ENCODE results near the gene VPS13D. TPM values are rescaled to one million over a fixed set of nuclear protein-coding genes. Genes with fewer than 3 reads are reported as not detected.

The VPS13D gene
- total and polyA plus RNA-seq, 2 donors: 27.2 to 59.4 TPM

GRCh38 chr1:12430525-12430924 lies 200.7 kb downstream of the VPS13D start:
- WGBS: 69% methylated on average over 4 of the region's 4 CpGs
- no peaks in the 10 kb centered on the region for H3K4me1 ChIP-seq (ENCODE audit: insufficient read depth)
- DNase-seq (ENCODE audit: extremely low spot score): no peak
- no peak overlapping the region for H3K4me3 ChIP-seq (ENCODE audit: low read depth, low read length)
- H3K36me3 ChIP-seq (ENCODE audit: insufficient read depth): no peaks in the 10 kb centered on the region
- no peak overlapping the region for H3K27ac ChIP-seq (ENCODE audit: low read depth)

DNA sequence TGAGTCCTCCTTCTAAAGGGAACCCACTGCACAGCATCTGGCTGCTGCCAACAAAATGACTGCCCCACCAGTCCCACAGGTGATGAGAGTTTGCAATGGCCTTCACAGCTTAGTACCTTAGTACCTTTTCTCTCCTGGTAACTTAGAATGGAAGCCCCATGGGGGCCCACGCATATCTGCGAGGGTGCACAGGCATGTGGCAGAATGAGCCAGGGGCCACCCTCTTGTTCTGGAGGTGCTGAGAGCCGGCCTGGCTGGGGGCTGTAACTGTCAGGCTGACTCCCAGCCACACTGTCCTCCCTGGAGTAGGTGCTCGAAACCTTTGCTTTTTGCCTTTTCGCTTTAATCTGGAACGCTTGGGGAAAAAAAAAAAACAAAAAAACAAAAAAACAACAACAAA lies 203.1 kb downstream of the VPS13D start:
- H3K27ac ChIP-seq (ENCODE audit: low read depth): peak overlapping the region; percentile 48
- 79% methylated on average over 6 of the region's 6 CpGs for WGBS
- peaks cover 2% of the 10 kb centered on the region for H3K4me1 ChIP-seq (ENCODE audit: insufficient read depth)
- DNase-seq (ENCODE audit: extremely low spot score): no peak
- no peaks in the 10 kb centered on the region for H3K36me3 ChIP-seq (ENCODE audit: insufficient read depth)
- H3K4me3 ChIP-seq (ENCODE audit: low read depth, low read length): no peak overlapping the region

GRCh38 chr1:12433323-12434053 lies 203.7 kb downstream of the VPS13D start:
- Histone ChIP-seq H3K4me3 (ENCODE audit: low read depth, low read length) (no peak overlapping the region), H3K36me3 (ENCODE audit: insufficient read depth) (no peaks in the 10 kb centered on the region), H3K4me1 (ENCODE audit: insufficient read depth) (peaks cover 2% of the 10 kb centered on the region), H3K27ac (ENCODE audit: low read depth) (peak overlapping the region; percentile 68)
- 29% methylated on average over 12 of the region's 12 CpGs for WGBS
- no peak for DNase-seq (ENCODE audit: extremely low spot score)

- no peak for DNase-seq (ENCODE audit: extremely low spot score)
- 66% methylated on average over 5 of the region's 5 CpGs for WGBS
- H3K4me1 ChIP-seq (ENCODE audit: insufficient read depth): peaks cover 2% of the 10 kb centered on the region
- no peak overlapping the region for H3K27ac ChIP-seq (ENCODE audit: low read depth)
- H3K4me3 ChIP-seq (ENCODE audit: low read depth, low read length): no peak overlapping the region
- no peaks in the 10 kb centered on the region for H3K36me3 ChIP-seq (ENCODE audit: insufficient read depth)
Observed at GRCh38 chr1:12434174-12434573, 204.3 kb downstream of the VPS13D start.

- no peak overlapping the region for H3K27ac ChIP-seq (ENCODE audit: low read depth)
- 86% methylated on average over 2 of the region's 2 CpGs for WGBS
Observed at GRCh38 chr1:12434686-12435085, 204.9 kb downstream of the VPS13D start.

DNA sequence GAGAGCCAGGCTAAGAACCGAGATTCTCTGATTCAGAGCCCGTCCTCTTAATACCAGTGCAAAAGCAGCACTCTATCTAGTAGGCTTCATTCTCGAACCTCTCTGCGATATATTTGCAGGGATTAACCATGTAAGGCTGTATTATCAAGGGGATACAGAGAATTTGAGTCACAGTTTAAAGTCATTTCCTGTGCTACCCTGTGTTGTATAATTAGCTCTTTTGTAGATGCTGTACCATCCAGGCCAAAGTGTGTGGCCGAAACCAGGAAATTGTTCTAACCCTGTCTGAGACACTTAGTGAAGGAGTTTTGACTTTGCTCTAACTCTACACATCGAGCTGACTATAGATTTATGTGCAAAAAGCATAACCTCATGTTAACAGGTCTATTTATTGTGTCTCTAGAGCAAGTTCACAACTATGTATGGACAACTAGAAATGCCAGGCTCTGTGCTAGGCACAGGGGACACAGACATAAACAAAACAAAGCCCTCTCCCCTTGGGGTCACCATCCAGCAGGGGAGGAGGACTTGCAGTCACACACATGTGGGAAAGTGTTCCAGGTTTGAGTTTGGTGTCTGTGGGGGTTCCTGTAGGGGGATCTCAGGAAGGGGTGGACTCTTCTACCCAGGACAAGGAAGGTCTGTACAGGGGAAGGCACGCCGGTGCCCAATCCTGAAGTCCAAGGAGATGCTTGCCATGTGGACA lies 206.0 kb downstream of the VPS13D start:
- DNase-seq (ENCODE audit: extremely low spot score): no peak
- Histone ChIP-seq H3K27ac (ENCODE audit: low read depth) (peak overlapping the region; percentile 44), H3K36me3 (ENCODE audit: insufficient read depth) (no peaks in the 10 kb centered on the region), H3K4me3 (ENCODE audit: low read depth, low read length) (no peak overlapping the region), H3K4me1 (ENCODE audit: insufficient read depth) (peaks cover 2% of the 10 kb centered on the region)
- WGBS: 68% methylated on average over 8 of the region's 8 CpGs

More at GRCh38 chr1:12434686-12435085, 204.9 kb downstream of the VPS13D start:
- no peaks in the 10 kb centered on the region for H3K36me3 ChIP-seq (ENCODE audit: insufficient read depth)
- no peak for DNase-seq (ENCODE audit: extremely low spot score)
- peaks cover 2% of the 10 kb centered on the region for H3K4me1 ChIP-seq (ENCODE audit: insufficient read depth)
- no peak overlapping the region for H3K4me3 ChIP-seq (ENCODE audit: low read depth, low read length)

DNA sequence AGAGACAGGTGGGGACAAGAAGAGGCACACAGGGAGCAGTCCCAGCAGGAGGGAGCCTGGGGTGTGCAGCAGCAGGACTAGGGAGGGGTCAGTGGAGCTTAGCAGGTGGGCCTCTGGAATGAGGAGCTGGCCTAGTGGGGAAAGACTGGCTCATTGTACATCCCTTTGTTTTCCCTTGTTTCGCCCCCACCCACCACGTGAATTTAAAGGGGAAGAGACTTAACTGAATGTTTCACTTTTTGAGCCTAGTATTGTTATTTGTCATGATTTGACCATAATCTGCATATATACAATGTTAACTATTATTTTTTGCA lies 206.5 kb downstream of the VPS13D start:
- no peak for DNase-seq (ENCODE audit: extremely low spot score)
- peaks cover 2% of the 10 kb centered on the region for H3K4me1 ChIP-seq (ENCODE audit: insufficient read depth)
- H3K36me3 ChIP-seq (ENCODE audit: insufficient read depth): no peaks in the 10 kb centered on the region
- peak overlapping the region; percentile 28 for H3K27ac ChIP-seq (ENCODE audit: low read depth)
- no peak overlapping the region for H3K4me3 ChIP-seq (ENCODE audit: low read depth, low read length)
- 85% methylated on average over 2 of the region's 2 CpGs for WGBS

DNA sequence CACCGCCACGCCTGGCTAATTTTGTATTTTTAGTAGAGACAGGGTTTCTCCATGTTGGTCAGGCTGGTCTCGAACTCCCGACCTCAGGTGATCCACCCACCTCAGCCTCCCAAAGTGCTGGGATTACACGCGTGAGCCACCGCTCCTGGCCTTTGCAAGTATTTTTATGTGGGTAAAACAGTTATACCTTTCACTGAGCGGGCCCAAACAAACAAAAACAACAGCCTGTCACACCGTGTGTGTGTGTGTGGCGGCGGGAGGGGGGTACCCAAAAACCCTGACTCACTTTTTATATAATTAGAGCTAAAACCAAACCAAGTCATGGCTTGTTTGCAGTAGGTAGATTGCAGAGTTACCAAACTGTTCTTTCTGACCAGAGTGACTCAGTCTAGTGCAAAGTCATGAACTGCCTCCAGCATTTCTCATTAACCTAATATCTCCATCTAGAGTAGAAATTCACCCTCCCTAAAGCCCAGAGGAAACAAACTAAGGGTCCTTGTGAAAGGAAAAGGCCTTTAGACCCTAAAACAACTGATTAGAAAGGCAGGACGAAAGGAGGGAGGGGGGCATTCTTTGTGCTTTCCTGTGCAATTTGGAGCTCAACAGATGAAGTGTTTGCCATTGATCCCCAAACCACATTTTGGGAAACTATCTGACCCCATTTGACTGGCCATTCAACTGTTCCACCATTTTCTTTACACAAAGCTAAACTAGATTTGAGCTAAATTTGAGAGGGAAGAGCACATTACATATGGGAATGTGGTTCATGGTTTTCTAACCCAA lies 207.2 kb downstream of the VPS13D start:
- H3K4me3 ChIP-seq (ENCODE audit: low read depth, low read length): no peak overlapping the region
- peaks cover 2% of the 10 kb centered on the region for H3K4me1 ChIP-seq (ENCODE audit: insufficient read depth)
- H3K27ac ChIP-seq (ENCODE audit: low read depth): peak overlapping the region; percentile 3
- 92% methylated on average over 12 of the region's 12 CpGs for WGBS
- no peak for DNase-seq (ENCODE audit: extremely low spot score)
- no peaks in the 10 kb centered on the region for H3K36me3 ChIP-seq (ENCODE audit: insufficient read depth)

DNA sequence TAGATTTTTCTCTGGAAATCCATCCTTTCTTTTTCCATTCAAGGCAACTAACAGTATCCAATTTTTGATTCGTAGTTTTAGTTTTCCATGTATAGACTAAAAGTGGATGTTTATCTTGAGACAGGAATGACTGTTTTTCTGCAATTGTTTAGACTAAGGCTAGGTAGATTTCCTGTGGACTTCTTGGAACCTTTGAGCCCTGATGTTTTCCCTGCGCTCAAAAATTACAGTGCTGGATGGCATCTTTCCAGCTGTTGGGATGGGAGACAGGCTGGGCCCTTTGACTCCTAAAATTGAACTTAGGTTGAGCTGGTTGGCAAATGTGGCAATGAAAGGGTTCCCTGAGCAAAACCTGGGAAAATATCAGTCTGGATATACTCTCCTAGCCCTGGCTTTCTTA lies 207.8 kb downstream of the VPS13D start:
- Histone ChIP-seq H3K4me1 (ENCODE audit: insufficient read depth) (peaks cover 2% of the 10 kb centered on the region), H3K27ac (ENCODE audit: low read depth) (no peak overlapping the region), H3K36me3 (ENCODE audit: insufficient read depth) (no peaks in the 10 kb centered on the region), H3K4me3 (ENCODE audit: low read depth, low read length) (no peak overlapping the region)
- no peak for DNase-seq (ENCODE audit: extremely low spot score)
- WGBS: 71% methylated on average over 2 of the region's 2 CpGs

DNA sequence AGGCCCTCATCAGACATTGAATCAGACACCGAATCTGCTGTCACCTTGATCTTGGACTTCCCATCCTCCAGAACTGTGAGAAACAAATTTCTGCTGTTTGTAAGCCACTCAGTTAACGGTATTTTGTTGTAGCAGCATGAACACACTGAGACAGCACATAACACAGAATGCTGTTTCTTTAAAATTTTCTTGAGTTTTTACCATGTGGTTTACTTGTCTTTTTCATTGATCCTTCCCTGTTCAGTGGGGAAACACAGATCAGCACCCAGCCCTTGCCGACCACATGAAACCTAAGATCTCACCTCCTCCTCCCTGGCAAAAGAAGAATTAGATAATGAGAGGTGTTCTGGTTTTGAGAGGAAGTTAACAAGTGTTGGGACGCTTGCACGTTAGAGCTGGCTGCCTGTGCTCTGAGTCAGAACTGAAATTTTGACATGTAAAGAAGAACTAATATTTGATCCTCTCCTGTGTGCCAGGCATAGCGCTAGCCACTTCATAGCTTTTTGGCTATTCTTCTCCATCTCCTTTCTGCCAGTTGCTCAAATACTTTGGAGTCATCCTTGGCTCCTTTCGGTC lies 208.6 kb downstream of the VPS13D start:
- no peaks in the 10 kb centered on the region for H3K36me3 ChIP-seq (ENCODE audit: insufficient read depth)
- H3K4me1 ChIP-seq (ENCODE audit: insufficient read depth): peaks cover 2% of the 10 kb centered on the region
- 85% methylated on average over 7 of the region's 7 CpGs for WGBS
- H3K4me3 ChIP-seq (ENCODE audit: low read depth, low read length): no peak overlapping the region
- no peak overlapping the region for H3K27ac ChIP-seq (ENCODE audit: low read depth)
- DNase-seq (ENCODE audit: extremely low spot score): no peak

DNA sequence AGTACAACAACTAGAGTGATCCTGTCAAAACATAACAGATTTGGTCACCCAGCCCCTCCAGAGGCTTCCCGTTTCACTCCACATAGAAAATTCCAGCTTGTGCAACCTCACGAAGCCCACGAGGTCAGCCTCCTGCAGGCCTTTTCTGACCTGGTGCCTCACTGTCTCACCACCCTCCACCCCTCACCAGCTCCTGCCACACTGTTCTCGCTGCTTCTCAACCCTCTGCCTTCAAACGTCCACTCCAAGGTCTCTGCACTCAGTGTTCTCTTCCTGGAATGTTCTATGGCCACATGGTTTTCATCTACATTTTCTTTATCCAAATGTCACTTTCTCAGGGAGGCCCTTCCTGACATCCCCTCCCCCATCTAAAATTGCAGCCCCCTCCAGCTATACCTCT lies 209.2 kb downstream of the VPS13D start:
- Histone ChIP-seq H3K4me1 (ENCODE audit: insufficient read depth) (peaks cover 2% of the 10 kb centered on the region), H3K36me3 (ENCODE audit: insufficient read depth) (no peaks in the 10 kb centered on the region), H3K27ac (ENCODE audit: low read depth) (no peak overlapping the region), H3K4me3 (ENCODE audit: low read depth, low read length) (no peak overlapping the region)
- WGBS: 71% methylated on average over 5 of the region's 5 CpGs
- no peak for DNase-seq (ENCODE audit: extremely low spot score)

DNA sequence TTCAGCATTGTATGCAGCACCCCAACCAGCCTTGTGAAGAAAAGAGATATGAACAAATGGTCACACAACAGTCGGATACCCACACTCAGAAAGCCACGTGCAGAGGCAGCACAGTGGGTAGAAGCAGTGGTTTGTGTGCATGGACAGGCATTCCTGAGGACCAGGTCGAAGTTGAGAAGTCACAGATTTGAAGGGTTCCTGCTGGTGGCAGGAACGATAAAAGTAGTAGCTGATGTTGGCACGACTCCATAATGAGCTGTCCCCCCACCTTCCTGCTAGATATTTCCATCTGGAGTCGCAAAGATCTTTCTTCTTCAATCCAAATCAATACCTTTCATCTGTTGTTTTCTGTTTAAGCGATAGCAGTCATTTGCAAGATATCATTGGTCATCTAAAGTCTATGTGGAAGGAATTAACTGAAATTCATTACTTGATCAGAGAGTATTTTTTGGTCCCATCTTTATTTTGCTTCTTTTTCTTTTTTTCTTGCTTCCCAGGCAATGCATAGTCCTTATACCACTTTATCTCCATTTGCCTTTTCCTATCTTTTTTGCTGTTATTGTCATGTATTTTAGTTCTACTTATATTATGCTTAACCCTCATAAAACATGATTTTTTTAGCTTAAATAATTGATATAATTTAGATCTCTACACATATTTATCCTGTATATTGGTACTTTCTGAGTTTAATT lies 211.7 kb downstream of the VPS13D start:
- no peak for DNase-seq (ENCODE audit: extremely low spot score)
- WGBS: 57% methylated on average over 7 of the region's 7 CpGs
- Histone ChIP-seq H3K36me3 (ENCODE audit: insufficient read depth) (no peaks in the 10 kb centered on the region), H3K4me3 (ENCODE audit: low read depth, low read length) (no peak overlapping the region), H3K4me1 (ENCODE audit: insufficient read depth) (peaks cover 2% of the 10 kb centered on the region), H3K27ac (ENCODE audit: low read depth) (no peak overlapping the region)

GRCh38 chr1:12442217-12442616 lies 212.4 kb downstream of the VPS13D start:
- no peak for DNase-seq (ENCODE audit: extremely low spot score)
- Histone ChIP-seq H3K36me3 (ENCODE audit: insufficient read depth) (no peaks in the 10 kb centered on the region), H3K4me1 (ENCODE audit: insufficient read depth) (peaks cover 1% of the 10 kb centered on the region), H3K4me3 (ENCODE audit: low read depth, low read length) (no peak overlapping the region), H3K27ac (ENCODE audit: low read depth) (no peak overlapping the region)
- 92% methylated on average over 1 of the region's 1 CpG for WGBS
